Measurements from ENCODE around the gene CDH2.
A peak's percentile ranks its signal among the peaks of the same experiment; 100 is the strongest.

The CDH2 gene

DNA sequence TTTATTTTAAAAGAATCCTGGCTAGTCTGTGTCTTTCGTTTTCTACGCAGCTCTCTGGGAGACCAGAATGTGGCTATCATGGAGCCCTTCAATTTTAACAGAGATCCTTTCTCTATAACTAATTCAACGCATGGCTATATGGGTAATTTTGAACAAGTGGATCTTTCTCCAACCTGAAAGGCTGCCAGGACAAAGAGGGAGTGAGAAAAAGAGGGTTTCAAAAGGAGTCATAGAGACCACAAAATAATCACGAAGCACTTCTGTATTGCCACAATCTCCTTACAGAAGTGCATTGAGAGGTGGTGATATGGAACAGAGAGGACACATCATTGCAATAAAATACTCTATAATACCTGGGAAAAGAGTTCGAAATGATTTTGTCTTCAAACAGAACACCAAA lies 21.7 kb upstream of the CDH2 start:
- TF ChIP-seq, protein P1, sequence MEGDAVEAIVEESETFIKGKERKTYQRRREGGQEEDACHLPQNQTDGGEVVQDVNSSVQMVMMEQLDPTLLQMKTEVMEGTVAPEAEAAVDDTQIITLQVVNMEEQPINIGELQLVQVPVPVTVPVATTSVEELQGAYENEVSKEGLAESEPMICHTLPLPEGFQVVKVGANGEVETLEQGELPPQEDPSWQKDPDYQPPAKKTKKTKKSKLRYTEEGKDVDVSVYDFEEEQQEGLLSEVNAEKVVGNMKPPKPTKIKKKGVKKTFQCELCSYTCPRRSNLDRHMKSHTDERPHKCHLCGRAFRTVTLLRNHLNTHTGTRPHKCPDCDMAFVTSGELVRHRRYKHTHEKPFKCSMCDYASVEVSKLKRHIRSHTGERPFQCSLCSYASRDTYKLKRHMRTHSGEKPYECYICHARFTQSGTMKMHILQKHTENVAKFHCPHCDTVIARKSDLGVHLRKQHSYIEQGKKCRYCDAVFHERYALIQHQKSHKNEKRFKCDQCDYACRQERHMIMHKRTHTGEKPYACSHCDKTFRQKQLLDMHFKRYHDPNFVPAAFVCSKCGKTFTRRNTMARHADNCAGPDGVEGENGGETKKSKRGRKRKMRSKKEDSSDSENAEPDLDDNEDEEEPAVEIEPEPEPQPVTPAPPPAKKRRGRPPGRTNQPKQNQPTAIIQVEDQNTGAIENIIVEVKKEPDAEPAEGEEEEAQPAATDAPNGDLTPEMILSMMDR (IDR thresholded peaks at IDR 0.05; ENCODE audit: borderline replicate concordance, control extremely low read depth, extremely low read depth, insufficient read depth, missing control alignments), result no peak
- in situ Hi-C loops (cut with MboI; ENCODE audit: low sequenced_read_pairs, unreplicated experiment), result no loop called here
- DNase-seq (ENCODE audit: low spot score), result no peak

DNA sequence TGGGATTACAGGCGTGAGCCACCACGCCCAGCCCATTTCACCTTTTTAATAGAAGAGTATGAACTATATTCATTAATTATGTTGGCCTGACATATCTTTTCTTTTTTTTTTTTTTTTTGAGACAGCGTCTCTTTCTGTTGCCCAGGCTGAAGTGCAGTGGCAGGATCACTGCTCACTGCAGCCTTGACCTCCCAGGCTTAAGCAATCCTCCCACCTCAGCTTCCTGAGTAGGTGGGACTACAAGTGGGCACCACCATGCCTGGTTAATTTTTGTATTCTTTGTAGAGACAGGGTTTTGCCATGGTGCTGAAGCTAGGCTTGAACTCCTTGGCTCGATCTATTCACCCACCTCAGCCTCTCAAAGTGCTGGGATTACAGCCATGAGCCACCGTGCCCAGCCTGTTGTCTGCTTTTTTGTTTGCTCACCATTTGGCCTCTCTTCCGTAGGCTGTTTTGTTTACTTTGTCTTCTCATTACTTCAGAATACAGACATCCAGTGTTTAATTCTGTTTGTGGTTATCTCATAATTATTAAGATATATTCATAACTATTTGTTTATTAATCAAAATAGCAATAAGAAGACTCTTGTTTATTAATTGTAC lies 16.3 kb upstream of the CDH2 start:
- TF ChIP-seq, protein P1 (IDR thresholded peaks at IDR 0.05; ENCODE audit: borderline replicate concordance, control extremely low read depth, extremely low read depth, insufficient read depth, missing control alignments), result no peak
- in situ Hi-C loops (cut with MboI; ENCODE audit: low sequenced_read_pairs, unreplicated experiment), result no loop called here
- DNase-seq (ENCODE audit: low spot score), result no peak

DNA sequence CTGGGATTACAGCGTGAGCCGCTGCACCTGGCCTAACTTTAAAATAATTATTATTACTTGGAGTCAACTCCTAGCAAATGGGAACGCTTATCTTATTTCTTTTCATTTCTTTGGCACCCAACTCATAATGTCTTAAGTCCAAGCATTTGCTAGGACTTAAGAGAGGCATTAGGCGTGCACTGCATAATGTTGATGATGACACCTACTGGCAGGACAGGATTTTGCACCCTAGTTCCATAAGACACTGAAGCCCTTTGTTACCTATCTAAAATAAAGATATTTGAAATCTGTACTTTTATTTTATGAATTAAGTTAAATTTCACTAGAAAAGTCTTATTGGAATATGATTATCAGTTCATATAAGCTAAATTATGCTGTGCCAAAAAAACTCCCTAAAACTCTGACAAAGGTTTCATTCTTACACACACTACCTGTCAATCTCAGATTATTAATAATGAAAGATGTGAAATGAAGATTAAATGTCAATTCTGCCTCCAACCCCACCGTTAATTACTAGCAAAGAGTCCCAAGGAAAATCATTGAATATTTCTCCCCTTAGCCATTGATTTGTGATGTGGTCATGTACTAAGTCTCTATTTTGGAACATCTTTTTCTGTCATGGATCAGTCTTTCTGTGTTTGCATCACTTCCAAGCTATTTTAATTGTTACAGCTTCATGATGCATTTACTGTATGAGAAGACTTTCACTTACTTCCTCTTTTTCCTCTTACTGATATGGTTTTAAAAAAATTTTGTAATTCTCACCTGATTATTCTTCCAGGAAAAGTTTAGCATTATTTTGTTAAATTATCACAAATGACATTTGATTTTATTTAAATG lies 12.7 kb upstream of the CDH2 start:
- in situ Hi-C loops (cut with MboI; ENCODE audit: low sequenced_read_pairs, unreplicated experiment), result no loop called here
- peak; percentile 35 for DNase-seq (ENCODE audit: low spot score)

DNA sequence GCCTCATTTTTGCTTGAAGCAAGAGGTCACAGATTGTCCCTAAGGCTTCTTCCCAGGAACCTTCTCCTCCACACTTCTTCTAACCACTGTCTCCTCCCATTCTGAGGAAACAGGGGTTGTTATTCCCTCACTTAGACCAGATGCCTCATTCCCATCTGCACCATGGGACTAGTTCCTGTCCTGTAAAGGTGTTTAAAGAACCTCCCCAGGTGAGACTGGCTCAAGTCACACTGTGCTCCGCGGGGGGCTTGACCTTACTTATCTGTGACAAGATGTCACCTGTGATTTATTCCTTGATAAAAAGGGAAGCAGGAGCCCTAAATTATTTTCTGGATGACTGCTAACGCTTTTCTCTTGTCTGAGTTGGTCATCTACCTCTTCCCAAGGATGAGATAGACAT lies 8.2 kb upstream of the CDH2 start:
- TF ChIP-seq, protein P1 (IDR thresholded peaks at IDR 0.05; ENCODE audit: borderline replicate concordance, control extremely low read depth, extremely low read depth, insufficient read depth, missing control alignments), result no peak
- in situ Hi-C loops (cut with MboI; ENCODE audit: low sequenced_read_pairs, unreplicated experiment), result no loop called here
- no peak for DNase-seq (ENCODE audit: low spot score)

More for the DNA sequence above, 12.7 kb upstream of the CDH2 start:
- TF ChIP-seq, protein P1 (IDR thresholded peaks at IDR 0.05; ENCODE audit: borderline replicate concordance, control extremely low read depth, extremely low read depth, insufficient read depth, missing control alignments), result no peak

DNA sequence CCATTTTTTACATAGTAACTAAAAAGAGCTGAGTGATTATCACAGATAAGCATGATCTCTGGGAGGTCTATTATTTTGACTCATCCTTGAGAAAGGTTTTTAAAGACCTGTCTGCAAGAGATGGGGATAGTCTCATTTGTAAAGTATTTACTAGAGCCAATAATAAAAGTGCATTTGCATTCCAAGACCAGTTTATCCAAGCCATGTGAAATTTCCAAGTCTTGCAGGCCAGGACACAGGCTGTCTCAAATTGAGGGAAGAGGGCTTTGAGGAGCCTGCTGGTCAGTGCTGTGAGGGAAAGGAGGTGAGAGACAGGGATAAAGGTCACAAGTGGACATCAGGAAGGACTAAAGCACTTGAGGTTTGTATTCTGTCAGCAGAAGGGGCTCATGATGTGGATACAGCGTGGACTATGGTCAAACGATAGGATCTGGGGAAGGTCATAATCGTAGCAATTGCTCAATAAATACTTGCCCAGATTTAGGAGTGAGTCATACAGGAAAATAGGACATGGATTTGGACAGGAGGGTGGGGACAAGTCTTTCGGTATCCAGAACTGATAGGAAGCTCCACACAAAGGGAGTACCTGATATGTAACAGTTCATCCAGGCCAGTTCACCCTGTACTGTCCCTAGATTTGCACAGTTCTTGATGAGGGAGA lies 6.6 kb upstream of the CDH2 start:
- TF ChIP-seq, protein P1 (IDR thresholded peaks at IDR 0.05; ENCODE audit: borderline replicate concordance, control extremely low read depth, extremely low read depth, insufficient read depth, missing control alignments), result no peak
- in situ Hi-C loops (cut with MboI; ENCODE audit: low sequenced_read_pairs, unreplicated experiment), result no loop called here
- DNase-seq (ENCODE audit: low spot score), result no peak

DNA sequence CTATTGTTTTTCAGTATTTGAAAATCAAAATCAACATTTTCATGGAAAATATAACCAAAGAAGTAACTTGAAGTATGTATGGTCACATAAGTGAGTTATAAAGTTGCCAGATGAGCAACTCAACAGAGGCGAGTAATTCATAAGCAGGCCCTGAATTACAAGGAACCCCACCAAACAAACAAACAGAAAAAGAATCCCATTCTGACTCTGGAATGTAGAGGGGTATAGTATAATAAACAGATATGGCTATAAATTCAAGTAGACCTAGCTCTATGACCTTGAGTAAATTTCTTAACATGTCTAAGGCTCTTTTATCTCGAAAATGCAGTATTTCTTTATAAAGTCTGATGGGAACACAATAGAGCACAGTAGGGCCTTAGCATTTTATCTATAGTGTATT lies 4.7 kb upstream of the CDH2 start:
- in situ Hi-C loops (cut with MboI; ENCODE audit: low sequenced_read_pairs, unreplicated experiment), result no loop called here
- TF ChIP-seq, protein P1 (IDR thresholded peaks at IDR 0.05; ENCODE audit: borderline replicate concordance, control extremely low read depth, extremely low read depth, insufficient read depth, missing control alignments), result no peak
- DNase-seq (ENCODE audit: low spot score), result no peak

All from GM13976 (cell line).